ENCODE results near the gene FCHSD2.

GRCh38 chr11:72958791-72959190 lies 183.3 kb downstream of the FCHSD2 start:
- no peak for TF ChIP-seq POLR2AphosphoS5 (IDR thresholded peaks at IDR 0.05)
- no peak for TF ChIP-seq CTCF (IDR thresholded peaks at IDR 0.05 in 8 of 11, conservative IDR thresholded peaks at IDR 0.05 in 3 of 11)
